Loucy (cell line): ENCODE results near the gene ZNF276.

ENCODE experiments used
- H2AFZ ChIP-seq: fragments of 200-600 bp; sonication (generic); 2 replicates; pipeline ENCODE4 v1.6.0; 2016; ENCODE audit warnings: antibody characterized with exemption, mild to moderate bottlenecking, low read length, moderate library complexity
- H3F3A ChIP-seq: fragments of 200-600 bp; 2 replicates; pipeline ENCODE4 v1.6.0; 2016; ENCODE audit warnings: antibody characterized with exemption, low read depth, mild to moderate bottlenecking
- H3K27me3 ChIP-seq: fragments of 200-600 bp; sonication (generic); 2 replicates; pipeline ENCODE4 v1.6.1; 2014; ENCODE audit warnings: low read length, mild to moderate bottlenecking; ENCODE audit not compliant: insufficient read depth, poor library complexity, severe bottlenecking
- H3K36me3 ChIP-seq: fragments of 200-600 bp; sonication (generic); 2 replicates; pipeline ENCODE4 v1.6.1; 2016; ENCODE audit warnings: low read length; ENCODE audit not compliant: insufficient read depth
- H3K4me1 ChIP-seq: fragments of 200-600 bp; sonication (generic); 2 replicates; pipeline ENCODE4 v1.5.1; 2014; ENCODE audit warnings: low read length, mild to moderate bottlenecking; ENCODE audit not compliant: insufficient read depth, poor library complexity, severe bottlenecking
- H3K4me2 ChIP-seq: fragments of 200-600 bp; sonication (generic); 2 replicates; pipeline ENCODE4 v1.6.0; 2014; ENCODE audit warnings: antibody characterized with exemption, low read length, low read depth, mild to moderate bottlenecking; ENCODE audit not compliant: poor library complexity, severe bottlenecking
- H3K4me3 ChIP-seq: fragments of 200-600 bp; sonication (generic); 2 replicates; pipeline ENCODE4 v1.5.1; 2014; ENCODE audit warnings: low read length, mild to moderate bottlenecking, mixed read lengths; ENCODE audit not compliant: poor library complexity, severe bottlenecking
- H3K79me2 ChIP-seq: fragments of 200-600 bp; sonication (generic); 2 replicates; pipeline ENCODE4 v1.6.1; 2014; ENCODE audit warnings: low read length; ENCODE audit not compliant: insufficient read depth
- H3K9ac ChIP-seq: fragments of 200-600 bp; sonication (generic); 2 replicates; pipeline ENCODE4 v1.6.0; 2014; ENCODE audit warnings: mild to moderate bottlenecking, low read depth, low read length, moderate library complexity; ENCODE audit not compliant: poor library complexity, severe bottlenecking
- H3K9me2 ChIP-seq: fragments of 200-600 bp; sonication (generic); replicated peaks from 2 replicates; pipeline ENCODE4 v1.6.1; 2016; ENCODE audit warnings: low read depth, low read length, mixed read lengths
- H3K9me3 ChIP-seq: fragments of 200-600 bp; sonication (generic); 2 replicates; pipeline ENCODE4 v1.6.1; 2014; ENCODE audit warnings: mild to moderate bottlenecking, antibody characterized with exemption, low read length, low read depth; ENCODE audit not compliant: insufficient read depth
- H4K20me1 ChIP-seq: fragments of 200-600 bp; sonication (generic); 2 replicates; pipeline ENCODE4 v1.6.0; 2014; ENCODE audit warnings: antibody characterized with exemption, low read length, mild to moderate bottlenecking; ENCODE audit not compliant: insufficient read depth, poor library complexity, severe bottlenecking
- CTCF ChIP-seq: fragments of 200-600 bp; sonication (generic); conservative IDR thresholded peaks from 2 replicates; pipeline ENCODE4 v1.5.1; 2014; ENCODE audit warnings: mild to moderate bottlenecking, antibody characterized with exemption, low read length
- EZH2phosphoT487 ChIP-seq: fragments of 200-600 bp; IDR thresholded peaks from 2 replicates; pipeline ENCODE4 v1.6.1; 2018; ENCODE audit warnings: antibody characterized with exemption, mild to moderate bottlenecking, moderate library complexity, borderline replicate concordance

Gene ZNF276

GRCh38 chr16:89700100-89700648 is 21.2 kb upstream of the ZNF276 start:
- Histone ChIP-seq H3K79me2 (no peaks in the 10 kb centered on the region), H3K9me2 (no peaks in the 10 kb centered on the region), H3K9me3 (no peaks in the 10 kb centered on the region), H3K27me3 (no peaks in the 10 kb centered on the region), H3K9ac (no peak overlapping the region), H3K4me2 (peak overlapping the region; percentile 69), H3K4me1 (peaks cover 16% of the 10 kb centered on the region), H3F3A (no peaks in the 10 kb centered on the region), H4K20me1 (no peaks in the 10 kb centered on the region), H3K36me3 (no peaks in the 10 kb centered on the region), H3K4me3 (peak overlapping the region; percentile 72), H2AFZ (no peak overlapping the region)
- TF ChIP-seq EZH2phosphoT487, result no peak
- peak; percentile 40 for TF ChIP-seq CTCF

- TF ChIP-seq EZH2phosphoT487 (no peak), CTCF (no peak)
- H3F3A ChIP-seq, result no peaks in the 10 kb centered on the region
These were observed 20.5 kb upstream of the ZNF276 start for GRCh38 chr16:89700649-89701424.

GRCh38 chr16:89701425-89702406 is 19.6 kb upstream of the ZNF276 start, which contains the start of gene SPATA2L:
TSS of gene SPATA2L (minus strand) at chr16:89701705. CDS start at chr16:89701232, 473 bp downstream.
- Histone ChIP-seq H3K27me3 (no peaks in the 10 kb centered on the region), H3F3A (no peaks in the 10 kb centered on the region), H3K79me2 (no peaks in the 10 kb centered on the region), H2AFZ (peak within 1 kb of the TSS; percentile 70; the same call in 1 of the 2 replicates), H4K20me1 (no peaks in the 10 kb centered on the region), H3K4me3 (peak within 1 kb of the TSS; percentile 72), H3K36me3 (no peaks in the 10 kb centered on the region), H3K9me3 (no peaks in the 10 kb centered on the region), H3K4me2 (peak within 1 kb of the TSS; percentile 69), H3K9ac (no peak within 1 kb of the TSS), H3K9me2 (no peaks in the 10 kb centered on the region), H3K4me1 (peaks cover 8% of the 10 kb centered on the region)
- TF ChIP-seq CTCF (peak; percentile 15; the same call in 1 of the 2 replicates), EZH2phosphoT487 (no peak)

More at GRCh38 chr16:89700649-89701424, 20.5 kb upstream of the ZNF276 start:
- Histone ChIP-seq H3K9ac (no peak overlapping the region), H3K36me3 (no peaks in the 10 kb centered on the region), H3K4me1 (peaks cover 13% of the 10 kb centered on the region), H3K9me2 (no peaks in the 10 kb centered on the region), H3K27me3 (no peaks in the 10 kb centered on the region), H2AFZ (no peak overlapping the region), H3K4me3 (peak overlapping the region; percentile 72), H3K9me3 (no peaks in the 10 kb centered on the region), H3K4me2 (peak overlapping the region; percentile 69), H3K79me2 (no peaks in the 10 kb centered on the region), H4K20me1 (no peaks in the 10 kb centered on the region)
